A673 (cell line): ENCODE data around the gene CCM2.

ENCODE experiments used
- CTCF ChIP-seq: fragments of 300-800, 200-600 bp; sonication (generic); conservative IDR thresholded peaks from 2 replicates; pipeline ENCODE4 v1.5.1; 2017; ENCODE audit warnings: low read depth, mild to moderate bottlenecking, antibody characterized with exemption, low read length, moderate library complexity, mixed read lengths
- EZH2 ChIP-seq: fragments of 200-600 bp; sonication (generic); IDR thresholded peaks from 2 replicates; pipeline ENCODE4 v1.6.1; 2017; ENCODE audit warnings: borderline replicate concordance, low read depth, mild to moderate bottlenecking, mixed read lengths, antibody characterized with exemption, low read length; ENCODE audit not compliant: poor library complexity, severe bottlenecking

GRCh38 chr7:45055594-45056219, 55.7 kb downstream of the CCM2 start:
- TF ChIP-seq CTCF, result no peak
- no peak for TF ChIP-seq EZH2
